Tibial artery (tissue), 4 donors: ENCODE results near the gene ZNF385B.
"Not testable (repeated sequence)": the region's sequence is repeated elsewhere in the genome, so short reads cannot be mapped to it uniquely, and the experiment has no call there.

Source experiments
- DNase-seq, 2 donors: peaks; one replicate each; pipeline ENCODE4 v3.0.0-alpha.2; 2019
- H3K27ac ChIP-seq, 2 donors: fragments of 200-600 bp; sonication (generic) in 1 of 2; 1 replicate in 1 of 2; 2 replicates in 1 of 2; pipeline ENCODE4 v1.5.1; 2018 to 2019; ENCODE audit warnings: mild to moderate bottlenecking in 1 of 2
- H3K27me3 ChIP-seq, 2 donors: fragments of 200-600 bp; sonication (generic) in 1 of 2; one replicate each; pipeline versions ENCODE4 v1.5.1 to v1.6.0; 2016 to 2019
- H3K36me3 ChIP-seq, 3 donors: fragments of 200-600 bp; sonication (generic) in 2 of 3; one replicate each; pipeline ENCODE4 v1.5.1; 2016 to 2019; ENCODE audit warnings: mild to moderate bottlenecking in 2 of 3
- H3K4me1 ChIP-seq, 4 donors: fragments of 200-600 bp; sonication (generic) in 2 of 4; 1 replicate in 3 of 4; 2 replicates in 1 of 4; pipeline ENCODE4 v1.5.1; 2016 to 2019
- H3K4me3 ChIP-seq, 2 donors: fragments of 200-600 bp; sonication (generic) in 1 of 2; 1 replicate in 1 of 2; 2 replicates in 1 of 2; pipeline ENCODE4 v1.5.1; 2018 to 2019; ENCODE audit warnings: mild to moderate bottlenecking in 2 of 2
- H3K9me3 ChIP-seq, 3 donors: fragments of 200-600 bp; sonication (generic) in 1 of 3; one replicate each; pipeline ENCODE4 v1.5.1; 2016 to 2019
- CTCF ChIP-seq, 2 experiments: fragments of 200-600 bp in 1 of 2; fragments of 450-650 bp in 1 of 2; IDR thresholded peaks; one replicate each; pipeline ENCODE4 v1.5.1; 2017 to 2019; ENCODE audit warnings: antibody characterized with exemption in 2 of 2, mild to moderate bottlenecking in 1 of 2, moderate library complexity in 1 of 2
- intact Hi-C: fragments of 100-400 bp; cut with DNase I; formaldehyde crosslinking; loops from one replicate; pipeline ENCODE4 v1.15.0; 2023; ENCODE audit warnings: low total_unique reads

The ZNF385B gene

GRCh38 chr2:179790235-179791217 lies 70.9 kb downstream of the ZNF385B start:
- no peak for DNase-seq
- Histone ChIP-seq H3K4me3 (no peak overlapping the region), H3K27ac (no peak overlapping the region), H3K36me3 (no peaks in the 10 kb centered on the region), H3K9me3 (no peaks in the 10 kb centered on the region), H3K4me1 (no peaks in the 10 kb centered on the region), H3K27me3 (no peaks in the 10 kb centered on the region)
- intact Hi-C loops, result no loop called here
- TF ChIP-seq CTCF (IDR thresholded peaks at IDR 0.05), result no peak

GRCh38 chr2:179788104-179788503 lies 73.3 kb downstream of the ZNF385B start:
- Histone ChIP-seq H3K27me3 (no peaks in the 10 kb centered on the region), H3K4me3 (no peak overlapping the region), H3K27ac (no peak overlapping the region), H3K36me3 (no peaks in the 10 kb centered on the region), H3K9me3 (no peaks in the 10 kb centered on the region), H3K4me1 (no peaks in the 10 kb centered on the region)
- no peak for DNase-seq
- no peak for TF ChIP-seq CTCF (IDR thresholded peaks at IDR 0.05)
- intact Hi-C loops, result no loop called here

- no peaks in the 10 kb centered on the region for H3K27me3 ChIP-seq
- TF ChIP-seq CTCF (IDR thresholded peaks at IDR 0.05), result no peak
- H3K27ac ChIP-seq, result no peak overlapping the region
- no peaks in the 10 kb centered on the region for H3K9me3 ChIP-seq
- no peak overlapping the region for H3K4me3 ChIP-seq
- no peaks in the 10 kb centered on the region for H3K4me1 ChIP-seq
- no peaks in the 10 kb centered on the region for H3K36me3 ChIP-seq
- intact Hi-C loops, result no loop called here
- DNase-seq, result no peak
These were observed 73.8 kb downstream of the ZNF385B start for GRCh38 chr2:179787601-179788000.

GRCh38 chr2:179785902-179786301 lies 75.5 kb downstream of the ZNF385B start:
- DNase-seq, result no peak
- Histone ChIP-seq H3K4me3 (no peak overlapping the region), H3K36me3 (no peaks in the 10 kb centered on the region), H3K27ac (no peak overlapping the region), H3K27me3 (no peaks in the 10 kb centered on the region), H3K9me3 (no peaks in the 10 kb centered on the region), H3K4me1 (no peaks in the 10 kb centered on the region)
- TF ChIP-seq CTCF (IDR thresholded peaks at IDR 0.05), result no peak
- intact Hi-C loops, result no loop called here

- intact Hi-C loops, H3K27ac ChIP-seq, H3K27me3 ChIP-seq, H3K36me3 ChIP-seq, H3K4me1 ChIP-seq, DNase-seq, H3K9me3 ChIP-seq, H3K4me3 ChIP-seq: not testable (repeated sequence)
These were observed 79.1 kb downstream of the ZNF385B start for GRCh38 chr2:179782346-179782745.

- DNase-seq, result no peak
- H3K27ac ChIP-seq, result no peak overlapping the region
- no peak for TF ChIP-seq CTCF (IDR thresholded peaks at IDR 0.05)
- no peaks in the 10 kb centered on the region for H3K9me3 ChIP-seq
- H3K27me3 ChIP-seq, result no peaks in the 10 kb centered on the region
- H3K36me3 ChIP-seq, result no peaks in the 10 kb centered on the region
- peaks cover 0 to under 1% (median under 1%) of the 10 kb centered on the region in 4 donors for H3K4me1 ChIP-seq
- no peak overlapping the region for H3K4me3 ChIP-seq
- intact Hi-C loops, result no loop called here
These were observed 87.4 kb downstream of the ZNF385B start for GRCh38 chr2:179773986-179774385.
